ENCODE data around the gene FRY. TPM values are rescaled to one million over a fixed set of nuclear protein-coding genes. Genes with fewer than 3 reads are reported as not detected.

Gene FRY
- total RNA-seq, 1 experiment from 2014 or later = 4.7 TPM

GRCh38 chr13:32178763-32179162 is 147.2 kb downstream of the FRY start:
- no peaks in the 10 kb centered on the region for H3K36me3 ChIP-seq (ENCODE audit: low read depth)
- H3K9me3 ChIP-seq (ENCODE audit: insufficient read depth, low read depth) = no peaks in the 10 kb centered on the region
- H3K9me2 ChIP-seq (ENCODE audit: insufficient read depth) = no peaks in the 10 kb centered on the region
- no peak overlapping the region for H3K27ac ChIP-seq
- no peak for DNase-seq
- no peak overlapping the region for H3K4me2 ChIP-seq
- no peak overlapping the region for H2AFZ ChIP-seq
- ChIA-PET POLR2A (ENCODE audit: unreplicated experiment) (no interaction called here), CTCF (no interaction called here)
- intact Hi-C loops (cut with micrococcal nuclease; ENCODE audit: unreplicated experiment) = no loop called here
- no peak overlapping the region for H3K4me3 ChIP-seq
- H3K4me1 ChIP-seq (replicated peaks; ENCODE audit: insufficient read depth) = no peaks in the 10 kb centered on the region
- H3K27me3 ChIP-seq (ENCODE audit: insufficient read depth, low read depth) = no peaks in the 10 kb centered on the region
- H4K20me1 ChIP-seq (ENCODE audit: insufficient read depth) = no peaks in the 10 kb centered on the region
- TF ChIP-seq, protein P1, sequence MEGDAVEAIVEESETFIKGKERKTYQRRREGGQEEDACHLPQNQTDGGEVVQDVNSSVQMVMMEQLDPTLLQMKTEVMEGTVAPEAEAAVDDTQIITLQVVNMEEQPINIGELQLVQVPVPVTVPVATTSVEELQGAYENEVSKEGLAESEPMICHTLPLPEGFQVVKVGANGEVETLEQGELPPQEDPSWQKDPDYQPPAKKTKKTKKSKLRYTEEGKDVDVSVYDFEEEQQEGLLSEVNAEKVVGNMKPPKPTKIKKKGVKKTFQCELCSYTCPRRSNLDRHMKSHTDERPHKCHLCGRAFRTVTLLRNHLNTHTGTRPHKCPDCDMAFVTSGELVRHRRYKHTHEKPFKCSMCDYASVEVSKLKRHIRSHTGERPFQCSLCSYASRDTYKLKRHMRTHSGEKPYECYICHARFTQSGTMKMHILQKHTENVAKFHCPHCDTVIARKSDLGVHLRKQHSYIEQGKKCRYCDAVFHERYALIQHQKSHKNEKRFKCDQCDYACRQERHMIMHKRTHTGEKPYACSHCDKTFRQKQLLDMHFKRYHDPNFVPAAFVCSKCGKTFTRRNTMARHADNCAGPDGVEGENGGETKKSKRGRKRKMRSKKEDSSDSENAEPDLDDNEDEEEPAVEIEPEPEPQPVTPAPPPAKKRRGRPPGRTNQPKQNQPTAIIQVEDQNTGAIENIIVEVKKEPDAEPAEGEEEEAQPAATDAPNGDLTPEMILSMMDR (conservative IDR thresholded peaks at IDR 0.05) = no peak
- no peak for TF ChIP-seq EZH2 (IDR thresholded peaks at IDR 0.05; ENCODE audit: low read depth)
- H3F3A ChIP-seq (ENCODE audit: insufficient read depth, low read depth) = no peaks in the 10 kb centered on the region
- no peaks in the 10 kb centered on the region for H3K79me2 ChIP-seq (ENCODE audit: low read depth)
- BruUV-seq (replicated peaks) = no TSS peak

GRCh38 chr13:32179708-32180107 is 148.1 kb downstream of the FRY start:
- Histone ChIP-seq H3K4me1 (replicated peaks; ENCODE audit: insufficient read depth) (no peaks in the 10 kb centered on the region), H4K20me1 (ENCODE audit: insufficient read depth) (no peaks in the 10 kb centered on the region), H3K79me2 (ENCODE audit: low read depth) (no peaks in the 10 kb centered on the region), H3K36me3 (ENCODE audit: low read depth) (no peaks in the 10 kb centered on the region), H3K9me2 (ENCODE audit: insufficient read depth) (no peaks in the 10 kb centered on the region), H3F3A (ENCODE audit: insufficient read depth, low read depth) (no peaks in the 10 kb centered on the region), H3K27ac (no peak overlapping the region), H3K4me2 (no peak overlapping the region), H3K27me3 (ENCODE audit: insufficient read depth, low read depth) (no peaks in the 10 kb centered on the region), H2AFZ (no peak overlapping the region), H3K4me3 (no peak overlapping the region), H3K9me3 (ENCODE audit: insufficient read depth, low read depth) (no peaks in the 10 kb centered on the region)
- no peak for TF ChIP-seq EZH2 (IDR thresholded peaks at IDR 0.05; ENCODE audit: low read depth)
- TF ChIP-seq, protein P1 (conservative IDR thresholded peaks at IDR 0.05) = no peak
- intact Hi-C loops (cut with micrococcal nuclease; ENCODE audit: unreplicated experiment) = no loop called here
- no TSS peak for BruUV-seq (replicated peaks)
- no peak for DNase-seq
- CTCF ChIA-PET = no interaction called here
- POLR2A ChIA-PET (ENCODE audit: unreplicated experiment) = no interaction called here

DNA sequence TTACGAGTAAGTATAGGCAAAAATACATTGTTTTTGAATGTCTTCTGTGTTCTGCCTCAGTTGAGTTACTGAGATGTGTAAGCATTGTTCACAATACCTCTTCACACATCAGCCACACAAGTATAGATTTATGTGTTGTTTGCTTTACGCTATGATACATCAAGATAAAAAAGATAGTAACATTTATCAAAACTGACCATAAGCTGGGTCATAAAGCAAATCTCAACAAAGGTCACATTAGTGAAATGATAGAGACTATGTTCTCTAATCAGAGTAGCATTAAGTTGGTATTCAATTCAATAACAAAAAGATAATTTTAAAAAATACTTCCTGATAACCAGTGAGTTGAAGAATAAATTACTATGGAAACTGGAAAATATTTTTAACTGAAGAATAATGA is 156.1 kb downstream of the FRY start:
- H3K4me1 ChIP-seq (replicated peaks; ENCODE audit: insufficient read depth) = no peaks in the 10 kb centered on the region
- no peak overlapping the region for H3K27ac ChIP-seq
- no TSS peak for BruUV-seq (replicated peaks)
- no peak overlapping the region for H3K4me3 ChIP-seq
- DNase-seq = no peak
- no peaks in the 10 kb centered on the region for H3K36me3 ChIP-seq (ENCODE audit: low read depth)
- H3K9me3 ChIP-seq (ENCODE audit: insufficient read depth, low read depth) = no peaks in the 10 kb centered on the region
- ChIA-PET POLR2A (ENCODE audit: unreplicated experiment) (interaction anchor here (0.6 kb wide), 1 partner anchor 31 kb away, joined by 5 read pairs; no protein-coding TSS in a partner anchor), CTCF (no interaction called here)
- no peaks in the 10 kb centered on the region for H3K9me2 ChIP-seq (ENCODE audit: insufficient read depth)
- no peaks in the 10 kb centered on the region for H3K27me3 ChIP-seq (ENCODE audit: insufficient read depth, low read depth)
- TF ChIP-seq, protein P1 (conservative IDR thresholded peaks at IDR 0.05) = no peak
- TF ChIP-seq EZH2 (IDR thresholded peaks at IDR 0.05; ENCODE audit: low read depth) = no peak
- intact Hi-C loops (cut with micrococcal nuclease; ENCODE audit: unreplicated experiment) = no loop called here
- no peaks in the 10 kb centered on the region for H4K20me1 ChIP-seq (ENCODE audit: insufficient read depth)
- no peak overlapping the region for H2AFZ ChIP-seq
- no peaks in the 10 kb centered on the region for H3F3A ChIP-seq (ENCODE audit: insufficient read depth, low read depth)
- no peaks in the 10 kb centered on the region for H3K79me2 ChIP-seq (ENCODE audit: low read depth)
- no peak overlapping the region for H3K4me2 ChIP-seq

Data from PC-9 (cell line).